ENCODE measurements around the gene EIPR1. TPM values are rescaled to one million over a fixed set of nuclear protein-coding genes. Genes with fewer than 3 reads are reported as not detected.

Gene EIPR1
- total and polyA plus RNA-seq, 2 donors (not counting 3 experiments of a cell fraction or from before 2014, with no cell fraction given), result 30.8 to 57.3 TPM

DNA sequence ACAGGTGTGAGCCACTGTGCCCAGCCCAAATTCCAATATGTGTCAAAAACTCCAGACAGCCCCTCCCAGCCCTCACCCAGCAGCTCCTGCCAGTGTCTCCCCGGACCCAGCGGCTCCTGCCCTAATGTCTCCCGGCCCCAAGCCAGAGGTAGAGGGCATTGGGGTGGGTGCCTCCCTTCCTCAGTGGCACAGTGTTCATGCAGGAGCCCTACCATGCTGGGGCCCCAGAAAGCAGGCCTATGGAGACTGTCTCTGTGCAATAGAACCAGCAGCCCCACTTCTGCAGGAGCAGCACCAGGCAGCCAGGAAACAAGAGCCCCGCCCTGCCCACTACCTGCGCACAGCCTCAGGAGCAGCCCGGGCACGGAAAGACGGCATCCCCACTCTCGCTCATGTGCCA, 70.4 kb downstream of the EIPR1 start:
- no peak for DNase-seq (ENCODE audit: low read depth, low spot score)
- ChIA-PET POLR2A (no interaction called here), CTCF (no interaction called here)
- Histone ChIP-seq H3K27me3 (ENCODE audit: control insufficient read depth in 2 of 2, insufficient read depth in 2 of 2, low read length in 2 of 2) (no peaks in the 10 kb centered on the region), H3K4me1 (ENCODE audit: control insufficient read depth, extremely low read depth, insufficient read depth, low read length) (peaks cover 3% of the 10 kb centered on the region), H3K79me2 (ENCODE audit: control insufficient read depth, insufficient read depth, low read length) (no peaks in the 10 kb centered on the region), H3K9me3 (replicated peaks; ENCODE audit: control insufficient read depth, insufficient read depth, low read length) (no peaks in the 10 kb centered on the region), H3K9me1 (replicated peaks; ENCODE audit: control insufficient read depth, extremely low read depth, insufficient read depth, low read length) (no peaks in the 10 kb centered on the region), H3K36me3 (ENCODE audit: control insufficient read depth in 2 of 2, extremely low read depth in 1 of 2, insufficient read depth in 2 of 2, low read length in 2 of 2) (no peaks in the 10 kb centered on the region), H3K4me3 (replicated peaks in 1 of 3; ENCODE audit: insufficient read depth in 1 of 3, low read depth in 1 of 3, low read length in 3 of 3) (no peak overlapping the region), H4K20me1 (replicated peaks; ENCODE audit: control insufficient read depth, extremely low read depth, insufficient read depth, low read length) (no peaks in the 10 kb centered on the region), H3K4me2 (ENCODE audit: insufficient read depth, low read length) (no peak overlapping the region), H3K9ac (replicated peaks; ENCODE audit: extremely low read depth, insufficient read depth, low read length) (no peak overlapping the region), H3K27ac (ENCODE audit: insufficient read depth, low read depth, low read length) (no peak overlapping the region), H2AFZ (ENCODE audit: low read depth, low read length) (no peak overlapping the region)
- TF ChIP-seq, protein P1, sequence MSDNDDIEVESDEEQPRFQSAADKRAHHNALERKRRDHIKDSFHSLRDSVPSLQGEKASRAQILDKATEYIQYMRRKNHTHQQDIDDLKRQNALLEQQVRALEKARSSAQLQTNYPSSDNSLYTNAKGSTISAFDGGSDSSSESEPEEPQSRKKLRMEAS (IDR thresholded peaks at IDR 0.05; ENCODE audit: insufficient read depth, insufficient read length), result no peak
- no peak for TF ChIP-seq MYC (IDR thresholded peaks at IDR 0.05; ENCODE audit: low read depth, low read length)
- no peak for TF ChIP-seq JUN (IDR thresholded peaks at IDR 0.05; ENCODE audit: borderline replicate concordance, insufficient read depth, insufficient read length, low read depth)
- no peak for TF ChIP-seq EZH2 (IDR thresholded peaks at IDR 0.05; ENCODE audit: borderline replicate concordance, low read depth, low read length, severe bottlenecking)
- TF ChIP-seq FOS (IDR thresholded peaks at IDR 0.05; ENCODE audit: borderline replicate concordance, insufficient read depth, low read length), result no peak
- no peak for TF ChIP-seq GATA2 (IDR thresholded peaks at IDR 0.05; ENCODE audit: insufficient read depth, insufficient read length, low read depth, low read length)
- no peak for TF ChIP-seq POLR2A (IDR thresholded peaks at IDR 0.05; ENCODE audit: low read depth, low read length)
- TF ChIP-seq, protein P2, sequence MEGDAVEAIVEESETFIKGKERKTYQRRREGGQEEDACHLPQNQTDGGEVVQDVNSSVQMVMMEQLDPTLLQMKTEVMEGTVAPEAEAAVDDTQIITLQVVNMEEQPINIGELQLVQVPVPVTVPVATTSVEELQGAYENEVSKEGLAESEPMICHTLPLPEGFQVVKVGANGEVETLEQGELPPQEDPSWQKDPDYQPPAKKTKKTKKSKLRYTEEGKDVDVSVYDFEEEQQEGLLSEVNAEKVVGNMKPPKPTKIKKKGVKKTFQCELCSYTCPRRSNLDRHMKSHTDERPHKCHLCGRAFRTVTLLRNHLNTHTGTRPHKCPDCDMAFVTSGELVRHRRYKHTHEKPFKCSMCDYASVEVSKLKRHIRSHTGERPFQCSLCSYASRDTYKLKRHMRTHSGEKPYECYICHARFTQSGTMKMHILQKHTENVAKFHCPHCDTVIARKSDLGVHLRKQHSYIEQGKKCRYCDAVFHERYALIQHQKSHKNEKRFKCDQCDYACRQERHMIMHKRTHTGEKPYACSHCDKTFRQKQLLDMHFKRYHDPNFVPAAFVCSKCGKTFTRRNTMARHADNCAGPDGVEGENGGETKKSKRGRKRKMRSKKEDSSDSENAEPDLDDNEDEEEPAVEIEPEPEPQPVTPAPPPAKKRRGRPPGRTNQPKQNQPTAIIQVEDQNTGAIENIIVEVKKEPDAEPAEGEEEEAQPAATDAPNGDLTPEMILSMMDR (IDR thresholded peaks at IDR 0.05; ENCODE audit: extremely low read depth in 1 of 2, insufficient read depth in 1 of 2, low read depth in 1 of 2, low read length in 2 of 2), result no peak
- TF ChIP-seq POLR2AphosphoS5 (IDR thresholded peaks at IDR 0.05; ENCODE audit: insufficient read depth, low read depth, low read length), result no peak
- intact Hi-C loops (cut with micrococcal nuclease) (no loop called here), dilution Hi-C loops (cut with MboI; ENCODE audit: extremely low pct_ligation_motif_present, low sequenced_read_pairs) (no loop called here)
- no TSS peak for BruUV-seq (replicated peaks)
- FAIRE-seq, result no peak
